ENCODE results near the gene SLC27A3.

DNA sequence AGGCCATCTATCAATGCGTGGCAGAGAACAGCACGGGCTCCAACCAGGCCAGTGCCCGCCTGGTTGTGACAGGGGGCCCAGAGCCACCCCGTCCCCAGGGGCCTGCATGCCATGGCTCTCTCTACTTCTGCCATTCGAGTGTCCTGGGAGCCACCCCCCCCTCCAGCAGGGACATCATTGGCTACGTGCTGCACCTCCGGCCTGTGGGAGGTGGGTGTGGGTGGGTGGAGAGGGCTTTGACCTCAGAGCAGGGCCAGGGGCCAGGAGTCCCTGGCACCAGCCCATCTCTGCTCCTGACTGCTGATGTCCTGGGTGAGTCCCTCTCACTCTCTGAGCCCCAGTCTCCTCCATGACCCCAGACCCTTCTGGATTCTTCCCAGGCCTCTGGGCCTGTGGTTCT is 25.3 kb downstream of the SLC27A3 start:
- TF ChIP-seq POLR2A (IDR thresholded peaks at IDR 0.05; ENCODE audit: low read length) (no peak), GATA1 (IDR thresholded peaks at IDR 0.05; ENCODE audit: low read depth, low read length) (no peak)

Data from erythroblast (primary cell).